ENCODE data around the gene AKAP8.

DNA sequence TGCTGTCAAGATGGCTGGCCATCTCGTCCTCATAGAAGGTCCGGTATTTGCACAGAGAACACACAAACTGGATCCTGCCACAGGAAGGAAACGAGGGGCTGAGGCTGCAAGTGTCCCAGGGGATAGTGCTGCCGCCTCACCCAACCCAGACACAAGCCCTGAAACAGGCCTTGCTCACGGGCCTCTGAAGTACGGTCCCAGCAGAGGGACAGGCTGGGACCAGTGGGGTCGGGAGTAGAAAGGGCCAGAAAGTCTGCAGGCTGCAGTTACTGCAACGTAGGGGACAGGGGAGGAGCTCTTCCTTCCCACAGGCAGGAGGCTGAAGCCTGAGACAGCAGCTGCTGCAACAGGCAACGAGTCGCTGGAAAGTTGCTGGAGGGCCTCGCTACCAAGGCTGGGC lies 18.2 kb upstream of the AKAP8 start:
- no peak for TF ChIP-seq ZNF274 (IDR thresholded peaks at IDR 0.05; ENCODE audit: low read depth, low read length)
- no peak for TF ChIP-seq SUZ12 (IDR thresholded peaks at IDR 0.05; ENCODE audit: extremely low read depth, insufficient read depth, insufficient read length)
- TF ChIP-seq YY1 (IDR thresholded peaks at IDR 0.05; ENCODE audit: insufficient read depth, insufficient read length): no peak

Measured in NT2/D1 (cell line).